Activated T-helper 17 cell treated with anti-CD3 and anti-CD28 coated beads, Interleukin-2, amount 50 U/mL, for 72 hours (primary cell): ENCODE measurements around the gene PAPOLG. TPM values are rescaled to one million over a fixed set of nuclear protein-coding genes. Genes with fewer than 3 reads are reported as not detected.
"Not testable (repeated sequence)": the region's sequence is repeated elsewhere in the genome, so short reads cannot be mapped to it uniquely, and the experiment has no call there.

Experiments
- ATAC-seq: fragments of 150-1000 bp; cut with Tn5 transposase; replicated peaks from 2 replicates; pipeline ENCODE4 v1.10.0; 2021; ENCODE audit warnings: mild to moderate bottlenecking, moderate library complexity
- H3K27ac Mint-ChIP-seq: one replicate; pipeline ENCODE4 v1.8.0; 2022; ENCODE audit warnings: mixed read lengths
- H3K27me3 Mint-ChIP-seq: one replicate; pipeline ENCODE4 v1.8.0; 2022; ENCODE audit warnings: mixed read lengths
- H3K36me3 Mint-ChIP-seq: one replicate; pipeline ENCODE4 v1.8.0; 2022; ENCODE audit warnings: low read depth, mild to moderate bottlenecking, mixed read lengths
- H3K4me1 Mint-ChIP-seq: one replicate; pipeline ENCODE4 v1.8.0; 2022; ENCODE audit warnings: mixed read lengths
- H3K4me3 Mint-ChIP-seq: one replicate; pipeline ENCODE4 v1.8.0; 2022; ENCODE audit warnings: mild to moderate bottlenecking, mixed read lengths
- H3K9me3 Mint-ChIP-seq: one replicate; pipeline ENCODE4 v1.8.0; 2022; ENCODE audit warnings: mixed read lengths
- total RNA-seq, 2 donors: library from RNA; stranded (reverse); gene quantifications; one replicate each; pipeline ENCODE4 v1.2.3, GENCODE V29; 2022

PAPOLG gene
- total RNA-seq, 2 donors from 2014 or later: 10.7 to 15.8 TPM

DNA sequence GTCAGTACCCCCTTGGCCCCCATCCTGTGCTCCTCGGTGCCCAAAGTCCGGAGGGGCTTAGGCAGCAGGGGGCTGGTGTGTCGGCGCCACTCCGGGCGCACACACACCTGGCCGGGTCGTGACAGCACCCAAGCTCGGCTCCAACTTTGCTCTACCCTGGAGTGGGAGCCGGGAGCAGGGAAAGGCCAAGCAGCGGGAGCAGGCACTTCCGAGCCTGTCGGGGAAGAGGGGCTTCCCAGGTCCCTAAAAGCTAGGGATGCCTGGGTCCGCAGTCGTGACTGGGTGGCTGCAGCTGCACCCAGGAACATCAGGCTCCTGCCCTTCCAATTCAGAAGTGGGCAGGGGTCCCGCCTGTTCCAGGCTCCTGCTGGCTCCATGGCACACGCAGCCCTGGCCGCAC is 48.4 kb downstream of the PAPOLG start:
- no peak for ATAC-seq
- Mint-ChIP-seq H3K4me1 (peaks cover 25% of the 10 kb centered on the region), H3K4me3 (no peak overlapping the region), H3K9me3 (no peaks in the 10 kb centered on the region), H3K27me3 (no peaks in the 10 kb centered on the region), H3K36me3 (peaks cover 23% of the 10 kb centered on the region), H3K27ac (no peak overlapping the region)

DNA sequence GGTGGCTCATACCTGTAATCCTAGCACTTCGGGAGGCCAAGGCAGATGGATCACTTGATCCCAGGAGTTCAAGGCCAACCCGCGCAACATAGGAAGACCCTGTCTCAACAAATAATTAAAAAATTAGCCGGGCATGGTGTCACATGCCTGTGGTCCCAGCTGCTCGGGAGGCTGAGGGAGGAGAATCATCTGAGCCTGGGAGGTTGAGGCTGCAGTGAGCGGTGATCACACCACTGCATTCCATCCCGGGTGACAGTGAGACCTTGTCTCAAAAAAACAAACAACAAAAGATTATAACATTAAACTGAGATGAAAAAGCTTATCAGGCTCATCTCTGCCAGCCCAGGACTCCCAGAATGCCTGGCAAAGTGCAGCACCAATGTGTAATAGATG is 50.5 kb downstream of the PAPOLG start:
- Mint-ChIP-seq H3K9me3 (no peaks in the 10 kb centered on the region), H3K36me3 (peaks cover 12% of the 10 kb centered on the region), H3K4me1 (peaks cover 25% of the 10 kb centered on the region), H3K4me3 (peak overlapping the region; percentile 66), H3K27me3 (no peaks in the 10 kb centered on the region), H3K27ac (peak overlapping the region; percentile 78)
- ATAC-seq: no peak

DNA sequence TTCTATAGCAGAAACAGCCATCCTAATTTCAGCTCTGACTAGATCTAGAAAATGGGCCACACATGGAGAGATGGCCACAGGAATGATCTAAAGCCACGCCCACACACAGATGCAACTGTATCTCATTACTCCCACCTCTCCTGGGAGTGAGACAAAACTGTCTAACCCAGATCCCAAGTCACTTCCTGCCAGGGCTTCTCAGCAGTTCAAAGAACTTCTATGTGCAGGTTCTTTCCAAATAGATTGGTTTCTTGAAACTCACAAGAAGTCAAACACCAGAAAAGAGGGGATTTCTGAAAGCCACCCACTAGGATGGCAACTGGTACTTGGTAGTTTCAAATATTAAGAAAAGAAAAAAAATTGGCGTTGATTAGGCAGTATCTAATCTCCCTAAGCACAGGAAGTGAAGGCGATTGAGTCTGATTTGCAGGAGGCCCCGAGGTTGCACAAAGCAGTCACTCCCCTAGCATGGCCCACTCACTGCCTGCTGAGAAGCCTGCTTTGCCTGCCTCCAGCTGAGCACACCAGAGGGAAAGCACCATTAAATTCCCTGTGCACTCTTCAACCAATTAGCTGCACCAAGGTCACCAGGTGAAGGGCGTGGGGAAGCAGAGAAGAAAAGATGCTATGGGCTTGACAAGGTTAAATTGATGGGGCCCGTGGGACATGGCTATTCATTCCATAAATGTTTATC is 51.1 kb downstream of the PAPOLG start:
- peaks cover 7% of the 10 kb centered on the region for H3K36me3 Mint-ChIP-seq
- peak; percentile 90 for ATAC-seq
- H3K4me3 Mint-ChIP-seq: peak overlapping the region; percentile 66
- H3K9me3 Mint-ChIP-seq: no peaks in the 10 kb centered on the region
- H3K27ac Mint-ChIP-seq: peak overlapping the region; percentile 78
- H3K4me1 Mint-ChIP-seq: peaks cover 25% of the 10 kb centered on the region
- H3K27me3 Mint-ChIP-seq: no peaks in the 10 kb centered on the region

DNA sequence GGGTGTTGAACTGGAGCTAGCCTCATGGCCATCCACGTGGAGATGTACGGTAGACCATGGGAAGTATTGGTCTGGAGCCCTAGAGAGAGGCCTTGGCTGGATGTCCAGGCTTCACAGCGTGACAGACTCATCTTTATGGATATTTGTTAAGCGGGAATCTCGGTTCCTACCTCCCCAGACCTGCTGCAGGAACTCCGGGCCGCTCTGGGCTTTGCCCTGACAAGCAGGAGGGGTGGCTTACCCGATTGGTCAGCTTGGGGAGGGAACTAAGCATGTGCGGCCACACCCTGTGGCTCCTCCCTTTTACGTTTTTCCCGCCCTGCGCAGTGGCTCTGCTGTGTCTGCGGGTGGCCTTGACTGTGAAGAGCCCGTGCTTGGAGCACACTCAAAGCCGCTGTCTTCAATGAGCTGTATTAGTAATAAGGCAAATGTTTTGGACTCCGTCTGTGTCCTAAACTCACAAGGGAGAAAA is 52.3 kb downstream of the PAPOLG start:
- Mint-ChIP-seq H3K9me3 (no peaks in the 10 kb centered on the region), H3K27me3 (no peaks in the 10 kb centered on the region), H3K27ac (peak overlapping the region; percentile 78)

DNA sequence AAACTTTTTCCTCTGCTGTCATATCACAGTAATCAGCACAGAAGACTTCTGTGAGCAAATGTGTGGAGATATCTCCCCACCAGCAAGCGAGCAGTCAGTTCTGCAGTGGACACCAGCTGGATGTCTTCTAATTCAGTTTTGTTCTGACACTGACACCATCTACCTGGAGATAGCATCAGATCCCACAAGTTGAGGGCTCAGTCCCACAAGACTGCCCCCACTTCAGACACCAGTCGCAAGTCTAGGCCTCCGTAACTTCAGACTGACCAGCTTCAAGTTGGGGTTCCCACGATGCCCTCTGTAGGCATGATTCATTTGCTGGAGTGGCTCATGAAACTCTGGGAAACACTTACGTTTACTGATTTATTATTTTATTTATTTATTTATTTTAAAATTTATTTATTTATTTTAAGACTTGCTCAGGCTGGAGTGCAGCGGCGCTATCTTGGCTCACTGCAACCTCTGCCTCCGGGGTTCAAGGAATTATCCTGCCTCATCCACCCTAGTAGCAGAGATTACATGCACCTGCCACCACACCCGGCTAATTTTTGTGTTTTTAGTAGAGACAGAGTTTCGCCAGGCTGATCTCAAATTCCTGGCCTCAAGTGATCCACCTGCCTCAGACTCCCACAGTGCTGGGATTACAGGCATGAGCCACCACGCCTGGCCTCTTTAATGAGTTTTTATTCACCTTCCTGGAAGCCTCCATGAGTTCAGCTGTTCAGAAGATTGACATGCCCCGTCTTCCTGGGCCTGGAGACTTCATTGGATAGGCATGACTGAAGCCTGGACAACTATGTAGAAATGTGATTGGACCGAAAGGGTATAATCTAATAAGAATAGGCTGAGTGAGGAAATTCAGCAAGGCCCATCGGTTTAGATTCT is 55.7 kb downstream of the PAPOLG start:
- ATAC-seq: no peak
- Mint-ChIP-seq H3K9me3 (no peaks in the 10 kb centered on the region), H3K4me1 (peaks cover 24% of the 10 kb centered on the region), H3K27ac (no peak overlapping the region), H3K36me3 (no peaks in the 10 kb centered on the region), H3K27me3 (no peaks in the 10 kb centered on the region), H3K4me3 (no peak overlapping the region)

More for the DNA sequence above, 52.3 kb downstream of the PAPOLG start:
- H3K36me3 Mint-ChIP-seq: peaks cover 5% of the 10 kb centered on the region
- H3K4me3 Mint-ChIP-seq: peak overlapping the region; percentile 66
- peaks cover 25% of the 10 kb centered on the region for H3K4me1 Mint-ChIP-seq
- no peak for ATAC-seq

DNA sequence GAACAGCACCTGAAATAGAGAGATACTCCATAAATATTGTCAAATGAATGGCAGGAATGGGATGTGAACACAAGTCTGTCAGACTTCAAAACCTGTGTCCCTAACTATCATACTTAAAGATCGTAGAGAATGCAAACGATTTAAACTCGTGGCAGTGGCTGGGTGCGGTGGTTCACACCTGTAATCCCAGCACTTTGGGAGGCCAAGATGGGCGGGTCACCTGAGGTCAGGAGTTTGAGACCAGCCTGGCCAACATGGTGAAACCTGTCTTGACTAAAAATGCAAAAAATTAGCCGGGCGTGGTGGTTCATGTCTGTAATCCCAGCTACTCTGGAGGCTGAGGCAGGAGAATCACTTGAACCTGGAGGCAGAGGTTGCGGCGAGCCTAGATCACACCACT is 61.1 kb downstream of the PAPOLG start:
- H3K4me3 Mint-ChIP-seq, H3K36me3 Mint-ChIP-seq, ATAC-seq, H3K27ac Mint-ChIP-seq, H3K27me3 Mint-ChIP-seq, H3K9me3 Mint-ChIP-seq: not testable (repeated sequence)
- peaks cover 34% of the 10 kb centered on the region for H3K4me1 Mint-ChIP-seq

DNA sequence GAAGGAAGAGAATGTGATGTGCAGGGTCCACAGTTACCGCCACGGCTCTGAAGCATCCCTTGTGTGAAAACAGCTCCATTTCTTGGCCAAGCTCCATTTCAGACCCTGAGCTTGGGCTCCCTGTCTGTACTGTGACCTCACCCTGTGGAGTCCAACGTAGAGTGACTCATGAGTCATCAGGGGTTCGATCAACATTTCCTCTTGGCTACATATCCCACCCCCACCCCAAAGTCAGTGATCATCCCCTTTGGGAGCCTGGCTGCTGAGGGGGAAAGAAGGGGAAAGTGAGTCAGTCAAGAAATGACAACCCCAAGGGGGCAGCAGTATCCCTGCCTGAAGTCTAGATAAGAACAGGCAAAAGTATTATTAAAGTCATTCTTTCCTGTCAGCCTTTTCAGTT is 62.2 kb downstream of the PAPOLG start:
- H3K27me3 Mint-ChIP-seq: no peaks in the 10 kb centered on the region
- H3K4me3 Mint-ChIP-seq: peak overlapping the region; percentile 80
- peak overlapping the region; percentile 93 for H3K27ac Mint-ChIP-seq
- H3K36me3 Mint-ChIP-seq: peaks cover 6% of the 10 kb centered on the region
- H3K9me3 Mint-ChIP-seq: peaks cover 4% of the 10 kb centered on the region
- peak; percentile 63 for ATAC-seq
- H3K4me1 Mint-ChIP-seq: peaks cover 34% of the 10 kb centered on the region

DNA sequence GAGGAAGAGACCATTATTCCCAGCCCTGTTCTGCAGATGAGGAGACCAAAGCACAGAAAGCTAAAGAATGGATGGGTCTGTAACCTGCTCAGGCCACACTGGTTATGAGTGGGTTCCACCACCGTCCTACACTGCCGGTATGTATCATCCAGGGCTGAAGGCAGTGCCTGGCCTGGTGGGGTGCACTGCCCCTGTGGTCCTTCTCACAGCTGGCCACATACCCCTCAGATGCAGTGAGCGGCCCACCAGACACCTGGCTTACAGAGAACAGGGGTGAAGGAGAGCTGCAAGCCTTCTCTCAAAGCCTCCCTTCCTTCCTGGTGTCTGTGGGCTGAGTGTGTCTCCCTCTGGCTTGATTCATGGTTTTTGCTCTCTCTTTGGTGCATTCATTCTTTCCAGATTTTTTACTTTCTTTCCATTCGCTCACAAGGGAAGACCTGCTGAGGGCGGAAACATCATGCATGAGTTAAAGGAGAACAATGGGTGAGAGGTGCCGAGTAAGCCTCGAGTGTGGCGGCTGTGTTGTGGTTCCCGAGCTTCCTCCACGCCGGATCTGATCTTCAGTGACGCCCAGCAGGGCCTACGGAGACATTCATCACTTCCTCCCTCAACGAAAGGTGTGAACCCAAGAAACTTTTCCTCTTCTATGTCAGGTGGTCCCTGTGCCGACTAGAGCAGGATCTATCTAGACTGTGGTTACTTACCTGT is 63.2 kb downstream of the PAPOLG start:
- Mint-ChIP-seq H3K4me1 (peaks cover 34% of the 10 kb centered on the region), H3K9me3 (peaks cover 4% of the 10 kb centered on the region), H3K27me3 (no peaks in the 10 kb centered on the region), H3K4me3 (peak overlapping the region; percentile 80), H3K27ac (peak overlapping the region; percentile 93), H3K36me3 (peaks cover 6% of the 10 kb centered on the region)
- peak; percentile 88 for ATAC-seq

DNA sequence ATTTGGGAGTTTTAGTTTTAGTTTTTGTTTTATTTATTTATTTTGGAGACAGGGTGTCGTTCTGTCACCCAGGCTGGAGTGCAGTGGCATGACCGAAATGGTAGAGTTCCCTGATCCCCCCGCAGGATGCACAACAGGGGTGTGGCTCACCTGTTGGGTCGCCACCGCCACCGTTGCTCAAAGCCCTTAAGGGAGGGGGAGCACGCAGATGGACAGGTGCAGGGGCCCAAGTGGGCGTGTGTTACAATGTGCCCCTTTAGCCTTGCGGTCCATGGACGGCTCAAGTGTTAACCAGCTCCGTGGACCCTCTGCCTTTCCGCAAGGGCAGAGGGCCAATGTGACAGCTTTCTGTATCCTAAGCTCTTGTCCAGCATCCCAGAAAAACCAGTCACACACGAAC is 63.9 kb downstream of the PAPOLG start:
- Mint-ChIP-seq H3K36me3 (peaks cover 6% of the 10 kb centered on the region), H3K4me3 (peak overlapping the region; percentile 80), H3K27ac (peak overlapping the region; percentile 93), H3K4me1 (peaks cover 34% of the 10 kb centered on the region), H3K9me3 (peaks cover 4% of the 10 kb centered on the region), H3K27me3 (no peaks in the 10 kb centered on the region)
- ATAC-seq: no peak

DNA sequence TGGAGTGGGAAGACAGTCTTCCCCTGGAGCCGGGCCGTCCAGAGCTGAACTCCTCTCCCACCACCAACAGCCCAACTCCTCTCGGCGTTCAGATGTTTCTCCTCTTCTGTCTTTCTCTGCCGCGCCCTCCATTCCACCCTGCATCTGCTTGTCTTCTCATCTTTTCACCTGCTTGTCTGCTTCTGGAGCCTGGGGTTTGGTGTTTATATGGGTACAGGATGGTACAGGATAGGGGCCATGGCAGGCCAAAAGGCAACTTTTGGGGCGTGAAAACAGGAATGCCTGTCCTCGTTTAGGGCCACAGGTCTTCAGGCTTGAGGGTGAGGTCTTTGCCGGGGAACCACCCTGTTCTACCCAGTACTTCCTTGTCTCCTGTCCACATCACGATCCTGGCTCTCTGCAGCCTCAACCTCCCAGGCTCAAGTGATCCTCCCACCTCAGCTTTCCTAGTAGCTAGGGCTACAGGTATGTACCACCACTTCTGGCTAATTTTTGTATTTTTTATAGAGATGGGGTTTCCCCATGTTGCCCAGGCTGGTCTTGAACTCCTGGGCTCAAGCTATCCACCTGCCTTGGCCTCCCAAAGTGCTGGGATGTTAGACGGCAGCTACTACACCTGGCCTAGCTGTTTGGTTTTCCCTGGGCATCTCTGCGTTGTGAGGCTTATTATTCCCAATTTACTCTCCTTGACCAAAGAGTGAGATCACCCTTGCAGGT is 64.5 kb downstream of the PAPOLG start:
- Mint-ChIP-seq H3K36me3 (peaks cover 6% of the 10 kb centered on the region), H3K27ac (peak overlapping the region; percentile 65), H3K27me3 (no peaks in the 10 kb centered on the region), H3K4me1 (peaks cover 34% of the 10 kb centered on the region), H3K4me3 (peak overlapping the region; percentile 80), H3K9me3 (peaks cover 4% of the 10 kb centered on the region)
- ATAC-seq: no peak

DNA sequence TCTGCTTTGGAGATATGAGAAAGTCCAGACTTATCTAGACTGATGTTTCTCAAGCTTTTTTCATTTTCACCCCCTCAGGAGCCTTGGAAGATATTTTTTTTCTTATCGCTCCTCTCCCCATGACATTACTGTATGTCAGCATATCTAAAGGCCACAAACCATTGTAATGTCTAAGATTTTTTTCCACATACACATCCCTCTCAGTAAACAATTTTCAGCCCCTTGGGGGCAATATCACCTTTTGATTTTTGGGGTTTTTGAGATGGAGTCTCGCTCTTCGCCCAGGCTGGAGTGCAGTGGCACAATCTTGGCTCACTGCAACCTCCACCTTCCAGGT is 65.0 kb downstream of the PAPOLG start:
- H3K9me3 Mint-ChIP-seq: peaks cover 4% of the 10 kb centered on the region
- ATAC-seq: no peak
- peaks cover 6% of the 10 kb centered on the region for H3K36me3 Mint-ChIP-seq
- peak overlapping the region; percentile 65 for H3K27ac Mint-ChIP-seq
- H3K4me3 Mint-ChIP-seq: peak overlapping the region; percentile 80
- H3K4me1 Mint-ChIP-seq: peaks cover 34% of the 10 kb centered on the region
- H3K27me3 Mint-ChIP-seq: no peaks in the 10 kb centered on the region

DNA sequence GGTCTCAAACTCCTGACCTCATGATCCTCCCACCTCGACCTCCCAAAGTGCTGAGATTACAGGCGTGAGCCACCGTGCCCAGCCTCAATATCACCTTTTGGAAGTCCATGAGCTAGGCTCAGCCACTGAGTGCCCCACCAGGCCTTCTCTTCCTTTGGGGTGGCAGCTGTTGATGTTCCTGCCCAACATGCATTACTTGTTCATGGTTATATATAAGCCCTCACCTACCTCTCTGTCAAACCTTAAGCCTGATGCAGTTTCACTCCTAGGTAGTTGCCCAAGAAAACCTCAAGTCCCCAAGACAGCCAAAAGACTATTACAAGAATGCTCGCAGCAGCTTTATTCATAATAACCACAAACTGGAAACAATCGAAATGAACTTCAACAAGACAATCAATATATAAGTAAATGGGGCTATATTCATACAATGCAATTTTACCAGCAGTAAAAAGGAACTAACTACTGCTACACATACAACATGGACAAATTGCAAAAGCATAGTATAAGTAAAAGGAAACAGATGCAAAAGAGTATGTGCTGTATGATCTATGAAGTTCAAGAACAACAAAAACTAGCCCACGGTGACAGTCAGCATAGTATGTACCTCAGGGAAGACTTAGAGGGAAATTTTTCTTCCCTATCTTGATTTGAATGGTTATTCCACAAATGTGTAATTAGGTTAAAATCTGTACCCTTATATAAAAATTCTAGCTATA is 65.7 kb downstream of the PAPOLG start:
- Mint-ChIP-seq H3K9me3 (peaks cover 4% of the 10 kb centered on the region), H3K4me3 (no peak overlapping the region), H3K27ac (peak overlapping the region; percentile 65), H3K36me3 (peaks cover 6% of the 10 kb centered on the region), H3K27me3 (no peaks in the 10 kb centered on the region), H3K4me1 (peaks cover 32% of the 10 kb centered on the region)
- ATAC-seq: no peak

DNA sequence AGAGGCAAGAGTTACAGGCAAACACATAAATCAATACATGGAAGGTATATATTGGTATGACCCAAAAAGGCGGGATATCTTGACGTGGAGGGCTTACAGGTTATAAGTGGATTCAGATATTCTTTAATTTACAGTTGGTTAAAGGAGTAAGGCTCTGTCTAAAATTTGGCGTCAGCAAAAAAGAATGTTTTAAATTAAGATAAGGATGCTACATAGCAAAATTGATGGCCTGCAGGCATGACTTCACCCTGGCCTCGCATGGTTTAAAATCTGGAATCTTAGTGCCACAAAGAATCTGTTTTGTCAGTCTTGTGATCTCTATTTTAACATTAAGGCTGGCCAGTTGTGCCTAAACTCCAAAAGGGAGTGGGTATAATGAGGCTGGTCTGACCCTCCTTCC is 66.9 kb downstream of the PAPOLG start:
- Mint-ChIP-seq H3K4me3 (no peak overlapping the region), H3K27me3 (no peaks in the 10 kb centered on the region), H3K4me1 (peaks cover 40% of the 10 kb centered on the region), H3K36me3 (peaks cover 6% of the 10 kb centered on the region), H3K9me3 (peaks cover 4% of the 10 kb centered on the region), H3K27ac (no peak overlapping the region)
- ATAC-seq: no peak
